ENCODE measurements around the gene EFHD2. TPM values are rescaled to one million over a fixed set of nuclear protein-coding genes. Genes with fewer than 3 reads are reported as not detected.
A peak's percentile ranks its signal among the peaks of the same experiment; 100 is the strongest.

EFHD2 gene
- total and polyA plus RNA-seq, 2 donors (not counting 1 experiment from before 2014, with no cell fraction given), result 14.9 to 23.5 TPM

DNA sequence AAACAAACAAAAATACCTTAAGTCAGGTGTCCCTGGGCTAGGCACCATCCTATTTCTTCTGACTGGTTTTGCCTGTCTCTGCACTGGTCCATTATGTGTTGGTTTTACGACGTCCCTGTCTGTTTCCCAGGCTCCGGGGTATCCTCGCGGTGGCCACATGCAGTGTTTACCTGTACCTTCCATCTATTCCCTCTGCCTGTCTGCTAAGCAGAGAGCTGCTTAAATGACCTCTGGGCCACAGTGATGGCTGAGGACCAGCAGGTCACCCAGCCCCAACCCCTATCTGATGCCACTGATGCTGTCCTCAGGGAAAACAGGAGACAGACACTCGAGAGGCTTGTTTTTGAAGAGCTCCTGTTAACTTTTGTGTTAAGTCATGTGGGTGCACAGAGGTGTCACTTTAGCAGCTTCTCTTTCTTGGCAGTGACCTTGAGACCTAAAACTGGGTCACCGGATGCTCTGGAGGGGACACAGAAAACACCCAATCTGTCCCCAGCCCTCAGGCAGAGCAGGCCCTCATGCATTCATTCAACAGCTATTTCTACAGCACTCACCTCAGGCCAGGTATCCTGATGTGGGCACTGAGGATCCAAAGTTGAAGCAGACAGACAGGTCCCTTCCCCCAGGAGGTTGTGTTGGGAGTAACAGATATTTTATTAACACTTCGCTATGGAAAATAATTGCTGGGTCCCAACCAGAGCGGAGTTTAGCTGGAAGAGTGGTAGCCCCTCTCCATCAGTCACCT lies 4.4 kb upstream of the EFHD2 start:
- Histone ChIP-seq H3K4me2 (ENCODE audit: extremely low read depth, insufficient read depth, low read length) (no peak overlapping the region), H4K20me1 (ENCODE audit: control insufficient read depth, extremely low read depth, insufficient read depth, low read length) (no peaks in the 10 kb centered on the region), H3K36me3 (ENCODE audit: control insufficient read depth, insufficient read depth, low read length) (no peaks in the 10 kb centered on the region), H3K9me3 (ENCODE audit: control insufficient read depth, insufficient read depth, low read depth, low read length) (no peaks in the 10 kb centered on the region), H3K4me1 (ENCODE audit: control insufficient read depth, extremely low read depth, insufficient read depth, low read length) (peaks cover 7% of the 10 kb centered on the region), H2AFZ (ENCODE audit: low read length) (no peak overlapping the region), H3K27me3 (ENCODE audit: control insufficient read depth, insufficient read depth, low read length) (peaks cover 2% of the 10 kb centered on the region), H3K79me2 (ENCODE audit: control insufficient read depth, insufficient read depth, low read length) (peaks cover under 1% of the 10 kb centered on the region), H3K9ac (ENCODE audit: insufficient read depth, low read length) (no peak overlapping the region), H3K4me3 (replicated peaks in 1 of 4; ENCODE audit: control extremely low read depth in 1 of 4, insufficient read depth in 1 of 4, low read depth in 3 of 4, low read length in 4 of 4) (no peak overlapping the region), H3K27ac (ENCODE audit: insufficient read depth, low read length) (no peak overlapping the region)
- TF ChIP-seq, protein P1, sequence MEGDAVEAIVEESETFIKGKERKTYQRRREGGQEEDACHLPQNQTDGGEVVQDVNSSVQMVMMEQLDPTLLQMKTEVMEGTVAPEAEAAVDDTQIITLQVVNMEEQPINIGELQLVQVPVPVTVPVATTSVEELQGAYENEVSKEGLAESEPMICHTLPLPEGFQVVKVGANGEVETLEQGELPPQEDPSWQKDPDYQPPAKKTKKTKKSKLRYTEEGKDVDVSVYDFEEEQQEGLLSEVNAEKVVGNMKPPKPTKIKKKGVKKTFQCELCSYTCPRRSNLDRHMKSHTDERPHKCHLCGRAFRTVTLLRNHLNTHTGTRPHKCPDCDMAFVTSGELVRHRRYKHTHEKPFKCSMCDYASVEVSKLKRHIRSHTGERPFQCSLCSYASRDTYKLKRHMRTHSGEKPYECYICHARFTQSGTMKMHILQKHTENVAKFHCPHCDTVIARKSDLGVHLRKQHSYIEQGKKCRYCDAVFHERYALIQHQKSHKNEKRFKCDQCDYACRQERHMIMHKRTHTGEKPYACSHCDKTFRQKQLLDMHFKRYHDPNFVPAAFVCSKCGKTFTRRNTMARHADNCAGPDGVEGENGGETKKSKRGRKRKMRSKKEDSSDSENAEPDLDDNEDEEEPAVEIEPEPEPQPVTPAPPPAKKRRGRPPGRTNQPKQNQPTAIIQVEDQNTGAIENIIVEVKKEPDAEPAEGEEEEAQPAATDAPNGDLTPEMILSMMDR (conservative IDR thresholded peaks at IDR 0.05 in 1 of 2, IDR thresholded peaks at IDR 0.05 in 1 of 2; ENCODE audit: low read depth in 1 of 2, low read length in 2 of 2), result no peak
- TF ChIP-seq EZH2 (IDR thresholded peaks at IDR 0.05; ENCODE audit: low read length, missing control alignments), result no peak
- DNase-seq (ENCODE audit: low read depth in 2 of 2), result no peak

DNA sequence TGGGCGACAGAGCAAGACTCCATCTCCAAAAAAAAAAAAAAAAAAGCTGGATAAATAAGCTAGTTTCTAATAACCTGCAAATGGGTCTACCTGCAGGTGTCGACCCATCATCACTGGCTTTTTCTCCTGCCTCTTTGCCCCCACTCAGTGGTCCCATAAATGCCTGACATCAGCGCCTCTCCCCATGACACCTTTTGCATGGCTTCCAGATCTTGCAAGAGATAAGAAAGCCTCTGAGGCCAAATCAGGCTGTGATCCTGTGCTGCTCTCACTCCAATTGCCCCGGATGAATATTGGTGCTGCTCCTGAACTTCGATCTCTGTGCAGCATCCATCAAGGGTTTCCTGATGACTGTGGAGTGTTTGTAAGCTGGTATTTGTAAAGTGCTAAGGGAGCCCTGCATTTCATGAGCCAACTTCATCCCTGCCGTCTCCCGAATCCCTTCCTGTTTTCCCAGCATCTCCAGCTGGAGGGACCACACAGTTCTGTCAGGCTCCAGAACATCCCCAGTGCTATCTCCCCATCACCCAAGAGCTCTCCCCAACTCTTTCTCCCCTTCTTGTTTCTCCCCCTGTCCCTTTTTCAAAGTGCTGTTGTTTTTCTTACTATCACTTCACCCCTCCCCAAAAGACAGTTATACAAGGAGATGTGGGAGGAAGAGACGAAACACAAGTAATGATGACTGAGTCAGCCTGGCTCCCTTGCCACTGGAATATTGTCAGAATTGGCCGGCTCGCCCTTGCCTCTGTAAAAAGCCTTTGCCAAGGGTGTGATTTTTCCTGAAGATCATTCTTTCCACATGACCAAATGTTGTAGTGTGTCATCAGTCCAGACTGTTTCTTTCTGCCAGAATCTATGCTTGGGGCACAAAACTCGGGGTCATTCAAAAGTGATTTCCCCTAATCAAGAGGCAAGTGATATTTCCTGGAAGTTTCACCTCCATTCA lies 2.8 kb upstream of the EFHD2 start:
- no peak for TF ChIP-seq EZH2 (IDR thresholded peaks at IDR 0.05; ENCODE audit: low read length, missing control alignments)
- TF ChIP-seq, protein P1 (conservative IDR thresholded peaks at IDR 0.05 in 1 of 2, IDR thresholded peaks at IDR 0.05 in 1 of 2; ENCODE audit: low read depth in 1 of 2, low read length in 2 of 2), result no peak
- Histone ChIP-seq H3K4me2 (ENCODE audit: extremely low read depth, insufficient read depth, low read length) (peak overlapping the region; percentile 28), H4K20me1 (ENCODE audit: control insufficient read depth, extremely low read depth, insufficient read depth, low read length) (no peaks in the 10 kb centered on the region), H3K4me1 (ENCODE audit: control insufficient read depth, extremely low read depth, insufficient read depth, low read length) (peaks cover 13% of the 10 kb centered on the region), H3K9me3 (ENCODE audit: control insufficient read depth, insufficient read depth, low read depth, low read length) (no peaks in the 10 kb centered on the region), H3K79me2 (ENCODE audit: control insufficient read depth, insufficient read depth, low read length) (peaks cover 15% of the 10 kb centered on the region), H2AFZ (ENCODE audit: low read length) (peak overlapping the region; percentile 16), H3K9ac (ENCODE audit: insufficient read depth, low read length) (no peak overlapping the region), H3K4me3 (replicated peaks in 1 of 4; ENCODE audit: control extremely low read depth in 1 of 4, insufficient read depth in 1 of 4, low read depth in 3 of 4, low read length in 4 of 4) (no peak overlapping the region), H3K27ac (ENCODE audit: insufficient read depth, low read length) (peak overlapping the region; percentile 6), H3K27me3 (ENCODE audit: control insufficient read depth, insufficient read depth, low read length) (no peaks in the 10 kb centered on the region), H3K36me3 (ENCODE audit: control insufficient read depth, insufficient read depth, low read length) (no peaks in the 10 kb centered on the region)
- peak; percentile 82 to 91 for DNase-seq (ENCODE audit: low read depth in 2 of 2)

DNA sequence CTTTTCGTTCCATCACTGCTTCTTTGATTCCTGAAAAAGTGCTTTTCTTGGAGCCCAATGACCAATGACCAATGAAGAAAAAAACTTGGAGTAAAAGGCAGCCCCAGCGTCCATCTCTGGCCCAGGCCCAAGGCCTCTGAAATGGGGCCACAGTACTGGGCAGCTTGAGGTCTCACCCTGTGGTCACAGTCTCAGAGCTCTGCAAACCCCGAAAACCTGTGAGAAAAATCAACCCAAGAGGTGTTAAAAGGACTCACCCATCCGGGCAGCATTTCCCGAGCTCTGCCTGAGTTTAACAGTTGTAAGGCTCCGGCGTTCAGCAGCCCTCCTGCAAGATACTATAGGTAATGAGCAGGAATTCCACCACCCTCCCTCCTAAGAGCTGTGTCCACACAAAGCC lies 2.1 kb upstream of the EFHD2 start:
- H3K79me2 ChIP-seq (ENCODE audit: control insufficient read depth, insufficient read depth, low read length), result peaks cover 22% of the 10 kb centered on the region
- H2AFZ ChIP-seq (ENCODE audit: low read length), result no peak overlapping the region
- H3K4me1 ChIP-seq (ENCODE audit: control insufficient read depth, extremely low read depth, insufficient read depth, low read length), result peaks cover 17% of the 10 kb centered on the region
- no peak overlapping the region for H3K9ac ChIP-seq (ENCODE audit: insufficient read depth, low read length)
- no peaks in the 10 kb centered on the region for H3K9me3 ChIP-seq (ENCODE audit: control insufficient read depth, insufficient read depth, low read depth, low read length)
- no peaks in the 10 kb centered on the region for H3K27me3 ChIP-seq (ENCODE audit: control insufficient read depth, insufficient read depth, low read length)
- no peak for DNase-seq (ENCODE audit: low read depth in 2 of 2)
- no peaks in the 10 kb centered on the region for H4K20me1 ChIP-seq (ENCODE audit: control insufficient read depth, extremely low read depth, insufficient read depth, low read length)
- H3K36me3 ChIP-seq (ENCODE audit: control insufficient read depth, insufficient read depth, low read length), result no peaks in the 10 kb centered on the region
- peak overlapping the region; percentile 6 for H3K27ac ChIP-seq (ENCODE audit: insufficient read depth, low read length)
- H3K4me2 ChIP-seq (ENCODE audit: extremely low read depth, insufficient read depth, low read length), result peak overlapping the region; percentile 6
- TF ChIP-seq EZH2 (IDR thresholded peaks at IDR 0.05; ENCODE audit: low read length, missing control alignments), result no peak
- TF ChIP-seq, protein P1 (conservative IDR thresholded peaks at IDR 0.05 in 1 of 2, IDR thresholded peaks at IDR 0.05 in 1 of 2; ENCODE audit: low read depth in 1 of 2, low read length in 2 of 2), result no peak
- no peak overlapping the region for H3K4me3 ChIP-seq (replicated peaks in 1 of 4; ENCODE audit: control extremely low read depth in 1 of 4, insufficient read depth in 1 of 4, low read depth in 3 of 4, low read length in 4 of 4)

All from fibroblast of lung (primary cell).